Esophagus muscularis mucosa (tissue), 4 donors: ENCODE measurements around the gene AQP1.

Source experiments
- CTCF ChIP-seq, 3 experiments: fragments of 200-600 bp in 2 of 3; fragments of 450-650 bp in 1 of 3; sonication (generic) in 2 of 3; IDR thresholded peaks; one replicate each; pipeline ENCODE4 v1.5.1; 2017 to 2019; ENCODE audit warnings: antibody characterized with exemption in 3 of 3, mild to moderate bottlenecking in 2 of 3, moderate library complexity in 1 of 3
- EP300 ChIP-seq: sonication (generic); formaldehyde crosslinking; IDR thresholded peaks from one replicate; pipeline ENCODE4 v1.6.1; 2017; ENCODE audit warnings: antibody characterized with exemption
- POLR2A ChIP-seq: fragments of 450-650 bp; IDR thresholded peaks from one replicate; pipeline ENCODE4 v1.6.1; 2017; ENCODE audit warnings: antibody characterized with exemption, moderate library complexity, mild to moderate bottlenecking, low read depth
- POLR2AphosphoS5 ChIP-seq, 2 donors: sonication (generic); formaldehyde crosslinking; IDR thresholded peaks; one replicate each; pipeline ENCODE4 v1.6.1; 2017; ENCODE audit warnings: antibody characterized with exemption in 2 of 2

- TF ChIP-seq CTCF (IDR thresholded peaks at IDR 0.05) = no peak
- no peak for TF ChIP-seq POLR2A
- TF ChIP-seq EP300 = no peak
- peak in 1 of 2 donors; percentile 18 for TF ChIP-seq POLR2AphosphoS5 (IDR thresholded peaks at IDR 0.05)
These were observed 2.9 kb downstream of the AQP1 start for GRCh38 chr7:30914596-30914995.
